Aorta (tissue), 5 donors: ENCODE results near the gene ADAMTS17. TPM values are rescaled to one million over a fixed set of nuclear protein-coding genes. Genes with fewer than 3 reads are reported as not detected.
A peak's percentile ranks its signal among the peaks of the same experiment; 100 is the strongest.

Experiments
- ATAC-seq: fragments of 200-7000 bp; cut with Tn5 transposase; one replicate; pipeline ENCODE4 v1.9.1; 2022; ENCODE audit warnings: moderate library complexity; ENCODE audit not compliant: low FRiP score
- DNase-seq, 2 donors: peaks; one replicate each; pipeline ENCODE4 v3.0.0-alpha.2; 2020
- H3K27ac ChIP-seq, 2 donors: one replicate each; pipeline ENCODE4 v1.5.1; 2013; ENCODE audit warnings: low read length in 2 of 2, mild to moderate bottlenecking in 2 of 2, moderate library complexity in 2 of 2, control low read depth in 1 of 2, inconsistent platforms in 1 of 2, low read depth in 1 of 2
- H3K27me3 ChIP-seq, 2 donors: one replicate each; pipeline ENCODE4 v1.6.1; 2013; ENCODE audit warnings: control low read depth in 1 of 2, low read length in 1 of 2, mild to moderate bottlenecking in 1 of 2, moderate library complexity in 1 of 2; ENCODE audit not compliant: insufficient read depth in 2 of 2, control insufficient read depth in 1 of 2
- H3K36me3 ChIP-seq, 2 donors: one replicate each; pipeline ENCODE4 v1.6.1; 2013; ENCODE audit warnings: control low read depth in 1 of 2, low read length in 1 of 2, mild to moderate bottlenecking in 1 of 2; ENCODE audit not compliant: insufficient read depth in 2 of 2, control insufficient read depth in 1 of 2
- H3K4me1 ChIP-seq, 2 donors: one replicate each; pipeline ENCODE4 v1.6.1; 2013; ENCODE audit warnings: low read length in 2 of 2, control low read depth in 1 of 2, mild to moderate bottlenecking in 1 of 2, moderate library complexity in 1 of 2; ENCODE audit not compliant: insufficient read depth in 2 of 2, control insufficient read depth in 1 of 2
- H3K4me3 ChIP-seq, 2 donors: one replicate each; pipeline ENCODE4 v1.5.1; 2013; ENCODE audit warnings: low read length in 2 of 2, control low read depth in 1 of 2, mild to moderate bottlenecking in 1 of 2
- H3K9me3 ChIP-seq: one replicate; pipeline ENCODE4 v1.6.1; 2013; ENCODE audit warnings: mild to moderate bottlenecking, low read length; ENCODE audit not compliant: control insufficient read depth
- WGBS, 2 donors: extraction: QIAGEN DNeasy Blood & Tissue Kit; methylation state at CpG; one replicate each; pipeline ENCODE4 v1.1.7; 2013; 5-methylcytosine and 5-hydroxymethylcytosine counted together
- intact Hi-C, 2 donors: fragments of 100-400 bp; cut with DNase I; formaldehyde crosslinking; loops; one replicate each; pipeline versions ENCODE4 v1.14.2 to v1.15.0; 2022
- polyA plus RNA-seq, 2 donors: library from polyadenylated mRNA; stranded (reverse); fragments of 200-250 nt; gene quantifications; one replicate each; pipeline ENCODE4 v1.2.3, GENCODE V29; 2013
- total RNA-seq, 2 donors: library from RNA; stranded (reverse); fragmentation: NEBNext Ultra II Directional; extraction: Animal tissue kit (Norgen Biotek cat#: 25700); gene quantifications; one replicate each; pipeline ENCODE4 v1.2.1, GENCODE V29; 2021
- donor health status: healthy with polysubstance abuse.
- donor health status: Bipolar disorder and iron deficiency.
- donor health status: DM: no; HTN: no; CAD: no.
- donor health status: DM: no; HTN: no; CAD: no.
- donor health status: DM: yes; HTN: yes; CAD: no.

ADAMTS17 gene
- total and polyA plus RNA-seq, 4 donors = 0.41 to 4.2 (median 1.8) TPM; not detected in 1

DNA sequence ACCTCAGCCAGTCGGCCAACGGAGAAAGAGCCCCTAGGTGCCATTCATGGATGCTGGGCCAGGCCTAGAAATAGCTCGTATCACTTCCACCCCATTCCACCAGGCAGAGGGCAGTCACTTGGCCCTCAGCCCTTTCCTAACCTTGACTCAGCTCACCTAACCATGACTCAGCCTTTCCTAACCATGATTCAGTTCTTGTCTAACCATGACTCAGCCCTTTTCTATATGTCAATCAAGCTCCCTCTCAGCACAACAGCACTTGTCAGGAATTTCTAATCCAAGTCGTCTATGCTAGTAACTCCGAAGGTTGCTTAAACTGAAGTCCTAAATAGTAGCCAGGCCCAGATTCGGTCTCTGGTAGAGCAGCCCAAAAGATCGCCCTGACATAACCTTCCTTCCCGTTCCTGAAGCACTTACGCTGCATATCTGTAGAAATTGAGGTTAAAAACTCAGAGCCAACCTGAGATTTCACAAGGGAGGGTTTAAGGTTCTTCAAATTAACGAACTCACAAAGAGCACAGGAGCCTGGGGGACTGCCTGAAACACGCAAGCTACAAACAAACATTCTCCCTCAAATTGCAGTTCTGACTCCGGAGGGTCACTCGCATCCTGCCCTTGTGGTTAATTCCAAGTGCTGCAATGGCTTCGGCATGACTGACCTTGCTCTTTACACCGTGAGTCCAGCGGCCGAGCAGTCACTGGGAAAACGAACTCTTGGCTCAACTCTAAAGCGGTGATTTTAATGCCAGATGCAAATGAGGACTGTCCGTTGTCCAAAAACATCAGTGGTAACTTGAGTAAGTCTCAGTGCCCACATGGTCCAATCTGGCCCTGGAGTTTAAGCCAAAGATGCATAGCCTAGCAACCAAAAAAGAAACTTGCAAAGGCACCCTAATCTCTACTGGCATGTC, 99.9 kb downstream of the ADAMTS17 start:
- Histone ChIP-seq H3K27me3 (no peaks in the 10 kb centered on the region), H3K36me3 (no peaks in the 10 kb centered on the region), H3K9me3 (no peaks in the 10 kb centered on the region), H3K27ac (peak overlapping the region in 1 of 2 donors; percentile 84), H3K4me3 (no peak overlapping the region), H3K4me1 (peaks cover 0 to 4% of the 10 kb centered on the region in 2 donors)
- WGBS, 2 donors = 4 to 10% methylated on average over 20 of the region's 20 CpGs
- ATAC-seq = peak; percentile 73
- intact Hi-C loops = loop anchor here in 1 of 2 donors (5.0 kb wide), 1 partner anchor 100 kb away; the partner anchor contains the start of gene ADAMTS17
- peak in 1 of 2 donors; percentile 61 for DNase-seq

DNA sequence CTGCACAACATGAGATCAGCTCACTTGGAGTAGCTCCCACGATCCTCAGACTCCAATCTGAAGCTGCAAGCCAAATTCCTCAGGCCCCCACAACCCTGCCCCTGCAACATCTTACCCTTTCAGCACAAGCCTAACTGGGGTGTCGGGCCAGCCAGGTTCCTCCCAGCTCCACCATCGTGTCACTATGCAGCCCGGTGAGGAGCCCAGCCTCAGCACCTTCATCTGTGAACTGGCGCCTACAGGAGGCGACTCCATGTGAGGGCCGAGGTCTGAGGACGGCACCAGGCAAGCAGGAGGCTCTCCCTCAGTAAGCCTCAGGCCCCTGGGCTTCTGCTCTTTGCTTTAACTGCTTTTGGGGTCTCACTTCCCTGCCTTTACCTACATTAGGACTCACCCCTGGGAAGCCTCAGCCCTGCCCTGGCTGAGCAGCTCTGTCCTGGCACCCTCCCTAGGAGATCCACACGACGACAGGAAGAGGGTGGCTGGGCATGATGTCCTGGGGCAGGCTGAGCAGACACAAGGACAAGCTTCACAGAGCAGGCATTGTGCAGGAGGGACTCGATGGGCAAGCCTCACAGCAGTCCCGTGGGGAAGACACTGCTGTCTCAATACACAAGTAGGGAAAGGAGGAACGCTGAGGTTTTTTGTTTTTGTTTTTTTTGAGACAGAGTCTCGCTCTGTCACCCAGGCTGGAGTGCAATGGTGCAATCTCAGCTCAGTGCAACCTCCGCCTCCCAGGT, 104.6 kb downstream of the ADAMTS17 start:
- no peaks in the 10 kb centered on the region for H3K9me3 ChIP-seq
- no peak overlapping the region for H3K4me3 ChIP-seq
- 84 to 89% methylated on average over 15 of the region's 15 CpGs for WGBS, 2 donors
- no peak for ATAC-seq
- no peaks in the 10 kb centered on the region for H3K27me3 ChIP-seq
- DNase-seq = no peak
- no peaks in the 10 kb centered on the region for H3K36me3 ChIP-seq
- intact Hi-C loops = no loop called here
- H3K27ac ChIP-seq = no peak overlapping the region
- no peaks in the 10 kb centered on the region for H3K4me1 ChIP-seq

DNA sequence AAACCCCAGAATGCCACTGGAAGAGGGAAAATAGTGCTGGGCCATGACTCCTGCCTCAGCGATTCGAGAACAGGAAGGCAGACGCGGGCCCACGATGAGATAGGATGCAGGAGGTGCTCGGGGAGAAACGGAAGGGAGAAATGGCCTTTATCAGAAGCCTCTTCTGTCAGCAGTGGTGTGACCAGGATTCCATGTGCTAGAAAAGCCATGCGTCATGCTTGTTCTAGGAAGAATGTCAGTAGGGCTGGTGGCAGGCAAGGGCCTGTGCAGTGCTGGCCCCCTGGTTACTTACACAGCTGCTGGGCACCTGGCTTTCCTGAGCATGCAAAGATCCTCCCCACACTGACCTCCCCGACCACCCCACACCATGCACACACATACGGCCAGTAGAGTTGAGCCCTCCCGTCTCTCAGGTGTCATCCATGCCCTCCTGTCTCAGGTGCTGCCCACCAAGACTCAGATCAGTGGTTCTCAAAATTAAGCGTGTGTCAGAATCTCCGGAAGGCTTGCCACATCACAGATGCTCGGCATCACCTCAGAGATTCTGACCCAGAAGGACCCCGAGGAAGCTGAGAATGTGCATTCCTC, 106.7 kb downstream of the ADAMTS17 start:
- H3K27ac ChIP-seq = no peak overlapping the region
- intact Hi-C loops = no loop called here
- DNase-seq = no peak
- no peak overlapping the region for H3K4me3 ChIP-seq
- no peaks in the 10 kb centered on the region for H3K4me1 ChIP-seq
- H3K36me3 ChIP-seq = no peaks in the 10 kb centered on the region
- H3K27me3 ChIP-seq = no peaks in the 10 kb centered on the region
- peak; percentile 15 for ATAC-seq
- WGBS, 2 donors = 86 to 89% methylated on average over 15 of the region's 15 CpGs
- H3K9me3 ChIP-seq = no peaks in the 10 kb centered on the region

DNA sequence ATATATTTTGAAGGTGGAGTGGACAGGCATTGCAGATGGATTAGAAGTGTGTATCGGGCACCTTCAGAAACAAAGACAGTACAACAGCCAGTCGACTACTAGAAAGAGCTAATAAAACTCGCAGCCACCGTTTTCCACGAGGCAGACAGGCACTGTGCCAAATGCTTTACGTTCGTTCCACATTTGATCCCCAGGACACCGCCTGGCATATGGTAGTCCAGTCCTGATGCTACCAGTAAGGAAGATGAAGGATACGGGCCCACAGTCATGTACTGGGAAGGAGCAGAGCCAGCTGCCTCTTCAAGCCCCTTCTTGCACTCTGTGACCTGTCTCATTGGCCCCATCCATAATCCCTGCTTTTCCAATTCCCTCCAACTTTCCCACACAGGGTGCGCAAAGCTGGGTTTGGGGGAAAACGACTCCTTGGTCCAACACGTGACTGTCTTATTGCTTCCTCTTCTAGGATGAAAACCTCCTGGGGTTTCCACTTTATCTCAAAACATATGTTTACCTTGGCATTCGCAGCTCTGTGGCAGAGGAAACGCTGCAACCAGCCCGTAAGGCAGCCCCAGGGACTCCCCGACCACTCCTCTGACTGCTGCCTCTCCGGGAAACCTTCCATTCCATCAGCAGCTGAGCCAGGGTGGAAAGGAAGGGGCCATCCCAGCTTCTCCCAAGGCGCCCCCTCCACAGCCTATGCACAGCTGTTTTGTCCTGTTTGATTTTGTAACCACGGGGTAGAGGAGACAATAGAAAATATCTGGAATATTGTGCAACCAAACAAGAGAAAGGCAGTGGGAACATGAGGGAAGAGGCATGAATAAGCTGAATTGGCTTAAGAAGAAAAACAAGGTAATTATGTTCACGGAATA, 107.4 kb downstream of the ADAMTS17 start:
- no peak overlapping the region for H3K4me3 ChIP-seq
- no peak overlapping the region for H3K27ac ChIP-seq
- H3K4me1 ChIP-seq = no peaks in the 10 kb centered on the region
- H3K9me3 ChIP-seq = no peaks in the 10 kb centered on the region
- intact Hi-C loops = no loop called here
- WGBS, 2 donors = 24 to 31% methylated on average over 20 of the region's 20 CpGs
- H3K27me3 ChIP-seq = no peaks in the 10 kb centered on the region
- no peaks in the 10 kb centered on the region for H3K36me3 ChIP-seq
- peak; percentile 82 for ATAC-seq
- no peak for DNase-seq

DNA sequence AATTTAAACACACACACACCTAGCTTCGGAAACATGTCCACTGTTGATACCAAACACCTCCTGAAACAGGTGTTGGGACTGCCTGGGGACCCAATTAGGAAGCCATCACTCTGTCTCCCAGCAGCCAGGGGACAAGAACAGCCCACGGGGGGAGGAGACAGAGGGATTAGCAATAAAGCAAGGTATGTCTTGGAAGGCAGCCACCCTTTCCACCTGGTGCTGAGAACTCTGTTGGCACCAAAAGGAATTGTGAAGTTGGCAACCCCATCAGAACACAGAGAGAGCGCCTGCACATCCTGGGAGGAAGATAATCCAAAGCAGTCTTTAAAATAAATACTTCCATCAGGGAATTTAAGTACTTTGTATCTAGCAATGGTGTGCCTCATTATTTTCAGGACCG, 111.0 kb downstream of the ADAMTS17 start:
- no peaks in the 10 kb centered on the region for H3K9me3 ChIP-seq
- ATAC-seq = no peak

DNA sequence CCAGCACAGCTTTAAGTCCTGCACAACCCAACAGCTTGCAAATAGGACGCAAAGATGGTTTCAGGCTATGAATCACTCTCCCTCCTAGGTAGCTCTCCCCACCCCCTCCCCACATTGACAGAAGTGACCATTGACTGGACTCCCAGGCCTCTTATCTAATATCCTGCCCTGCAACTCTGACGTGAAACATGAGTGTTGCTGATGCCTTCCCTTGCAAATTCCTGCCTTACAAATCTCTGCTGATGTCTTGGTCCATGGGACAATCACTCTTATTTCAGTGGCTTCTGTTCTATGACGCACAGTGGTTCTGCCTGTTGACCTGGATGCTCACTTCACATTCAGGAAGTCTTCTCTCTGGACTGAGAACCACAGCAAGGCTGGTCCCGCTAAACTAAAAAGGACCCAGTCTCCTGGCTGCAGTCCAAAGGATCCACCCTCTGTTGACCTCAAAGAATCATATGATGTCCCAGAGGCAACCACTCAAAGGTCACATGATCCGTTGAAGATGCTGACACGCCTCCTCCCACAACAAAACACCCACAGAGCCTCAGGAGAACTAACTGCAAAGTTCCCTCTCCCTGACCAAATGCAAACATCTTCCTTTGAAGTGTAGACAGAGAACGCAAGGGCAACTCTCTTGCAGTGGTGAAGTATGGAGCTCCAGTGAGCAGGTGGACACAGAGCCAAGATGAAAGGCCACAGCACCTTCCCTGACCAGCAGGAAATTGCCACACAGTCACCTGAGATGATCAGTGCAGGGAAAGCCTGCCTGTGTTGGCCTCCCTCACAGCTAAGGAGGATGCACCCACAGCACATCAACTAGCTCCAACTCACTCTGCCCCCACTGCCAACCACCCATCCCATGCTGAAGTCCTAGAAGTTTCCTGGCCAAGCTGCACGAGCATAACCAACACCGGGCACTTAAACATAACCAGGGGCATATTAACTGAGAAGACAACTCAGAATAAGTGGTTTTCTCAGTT, 112.3 kb downstream of the ADAMTS17 start:
- intact Hi-C loops = no loop called here

More for the DNA sequence above, 111.0 kb downstream of the ADAMTS17 start:
- no peak overlapping the region for H3K27ac ChIP-seq
- WGBS, 2 donors = 91 to 97% methylated on average over 4 of the region's 4 CpGs
- H3K27me3 ChIP-seq = no peaks in the 10 kb centered on the region
- H3K36me3 ChIP-seq = no peaks in the 10 kb centered on the region
- no peak overlapping the region for H3K4me3 ChIP-seq
- no peaks in the 10 kb centered on the region for H3K4me1 ChIP-seq
- intact Hi-C loops = no loop called here
- no peak for DNase-seq

DNA sequence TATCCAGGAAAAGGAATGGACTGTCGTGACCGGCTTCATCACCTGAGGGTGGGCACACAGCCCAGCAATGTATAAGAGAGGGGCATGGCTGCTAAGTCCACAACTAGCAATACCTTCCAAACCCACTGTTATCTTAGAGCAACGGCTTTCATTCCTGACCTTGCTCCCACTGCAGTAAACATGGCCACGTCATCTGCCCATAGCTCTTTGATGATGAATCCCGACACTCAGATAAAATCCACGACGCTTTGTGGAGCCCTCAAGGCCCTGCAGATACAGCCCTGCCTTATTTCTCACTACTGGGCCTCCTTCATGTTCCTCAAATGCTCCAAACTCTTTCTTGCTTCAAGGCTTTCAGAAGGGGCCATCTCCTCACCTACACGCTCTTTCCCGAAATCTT, 114.0 kb downstream of the ADAMTS17 start:
- no peak for DNase-seq
- Histone ChIP-seq H3K27me3 (no peaks in the 10 kb centered on the region), H3K9me3 (no peaks in the 10 kb centered on the region), H3K27ac (no peak overlapping the region), H3K4me3 (no peak overlapping the region), H3K36me3 (no peaks in the 10 kb centered on the region), H3K4me1 (no peaks in the 10 kb centered on the region)
- intact Hi-C loops = no loop called here
- WGBS, 2 donors = 94 to 96% methylated on average over 9 of the region's 9 CpGs
- ATAC-seq = no peak

More for the DNA sequence above, 112.3 kb downstream of the ADAMTS17 start:
- ATAC-seq = no peak
- H3K27ac ChIP-seq = no peak overlapping the region
- 94 to 96% methylated on average over 9 of the region's 9 CpGs for WGBS, 2 donors
- DNase-seq = no peak
- H3K4me3 ChIP-seq = no peak overlapping the region
- H3K36me3 ChIP-seq = no peaks in the 10 kb centered on the region
- no peaks in the 10 kb centered on the region for H3K4me1 ChIP-seq
- H3K27me3 ChIP-seq = no peaks in the 10 kb centered on the region
- no peaks in the 10 kb centered on the region for H3K9me3 ChIP-seq
